ENCODE results near the gene RPS6KA2.

GRCh38 chr6:166586424-166587156 is 40.5 kb downstream of the RPS6KA2 start, which contains the start of gene RAMACL:
- TF ChIP-seq CTCF (IDR thresholded peaks at IDR 0.05; ENCODE audit: borderline replicate concordance, extremely low read depth, low read length, poor library complexity, severe bottlenecking), result no peak
- TF ChIP-seq EZH2 (IDR thresholded peaks at IDR 0.05; ENCODE audit: borderline replicate concordance, low read depth, low read length, severe bottlenecking), result no peak
